Epithelial cell of proximal tubule (primary cell): Measurements from ENCODE around the gene ADCY9. TPM values are rescaled to one million over a fixed set of nuclear protein-coding genes. Genes with fewer than 3 reads are reported as not detected.

Source experiments
- DNase-seq: peaks from one replicate; pipeline ENCODE4 v3.0.0-alpha.2; 2011; ENCODE audit warnings: low read depth
- H3K4me3 ChIP-seq: 2 replicates; pipeline ENCODE4 v1.5.1; 2011; ENCODE audit warnings: low read depth, mild to moderate bottlenecking, low read length
- total RNA-seq: library from RNA; depleted of rRNA; stranded (reverse); fragments of >200 nt; gene quantifications from 2 replicates; pipeline ENCODE4 v1.2.3, GENCODE V29; 2015
- TF ChIP-seq, protein P1 (sequence below): conservative IDR thresholded peaks from 2 replicates; pipeline ENCODE4 v1.5.1; 2012; ENCODE audit warnings: low read depth, mild to moderate bottlenecking, low read length

ADCY9 gene
- total RNA-seq, 1 donor from 2014 or later = 6.8 TPM

DNA sequence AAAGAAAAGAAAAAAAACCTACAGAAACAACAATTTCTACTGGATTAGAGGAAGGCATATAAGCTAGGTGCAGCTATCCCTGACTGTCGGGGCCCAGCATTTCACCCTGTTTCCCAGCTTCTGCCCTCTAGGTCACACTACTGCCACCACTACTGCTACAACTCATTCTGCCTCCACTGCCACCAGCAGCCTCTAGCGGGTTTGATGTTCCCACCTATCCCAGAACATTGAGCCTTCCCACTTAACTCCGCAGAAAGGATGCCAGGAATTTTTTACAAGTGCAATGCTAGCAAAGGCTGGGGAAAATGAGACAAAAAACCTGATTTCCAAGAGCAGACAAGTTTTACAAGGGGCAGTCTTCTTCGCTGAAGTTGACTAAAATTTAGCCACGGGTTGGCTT lies 10.4 kb downstream of the ADCY9 start:
- no peak overlapping the region for H3K4me3 ChIP-seq
- TF ChIP-seq, protein P1, sequence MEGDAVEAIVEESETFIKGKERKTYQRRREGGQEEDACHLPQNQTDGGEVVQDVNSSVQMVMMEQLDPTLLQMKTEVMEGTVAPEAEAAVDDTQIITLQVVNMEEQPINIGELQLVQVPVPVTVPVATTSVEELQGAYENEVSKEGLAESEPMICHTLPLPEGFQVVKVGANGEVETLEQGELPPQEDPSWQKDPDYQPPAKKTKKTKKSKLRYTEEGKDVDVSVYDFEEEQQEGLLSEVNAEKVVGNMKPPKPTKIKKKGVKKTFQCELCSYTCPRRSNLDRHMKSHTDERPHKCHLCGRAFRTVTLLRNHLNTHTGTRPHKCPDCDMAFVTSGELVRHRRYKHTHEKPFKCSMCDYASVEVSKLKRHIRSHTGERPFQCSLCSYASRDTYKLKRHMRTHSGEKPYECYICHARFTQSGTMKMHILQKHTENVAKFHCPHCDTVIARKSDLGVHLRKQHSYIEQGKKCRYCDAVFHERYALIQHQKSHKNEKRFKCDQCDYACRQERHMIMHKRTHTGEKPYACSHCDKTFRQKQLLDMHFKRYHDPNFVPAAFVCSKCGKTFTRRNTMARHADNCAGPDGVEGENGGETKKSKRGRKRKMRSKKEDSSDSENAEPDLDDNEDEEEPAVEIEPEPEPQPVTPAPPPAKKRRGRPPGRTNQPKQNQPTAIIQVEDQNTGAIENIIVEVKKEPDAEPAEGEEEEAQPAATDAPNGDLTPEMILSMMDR = no peak
- DNase-seq = no peak

DNA sequence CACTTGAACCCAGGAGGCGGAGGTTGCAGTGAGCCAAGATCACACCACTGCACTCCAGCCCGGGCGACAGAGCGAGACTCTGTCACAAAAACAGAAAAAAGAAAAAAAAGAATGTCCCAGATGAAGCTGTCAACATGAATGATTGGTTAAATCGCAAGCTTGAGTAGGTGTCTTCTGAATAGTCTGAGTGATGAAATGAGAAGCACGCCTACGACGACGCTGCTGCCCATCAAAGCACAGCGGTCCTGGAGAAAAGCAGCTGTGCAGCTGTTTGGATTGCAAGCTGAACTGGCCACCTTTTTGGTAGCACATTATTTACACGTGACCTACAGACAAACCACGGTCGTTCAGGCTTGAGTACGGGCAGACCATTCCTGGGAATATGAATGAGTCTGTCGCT lies 12.5 kb downstream of the ADCY9 start:
- DNase-seq = no peak
- TF ChIP-seq, protein P1 = no peak
- no peak overlapping the region for H3K4me3 ChIP-seq

DNA sequence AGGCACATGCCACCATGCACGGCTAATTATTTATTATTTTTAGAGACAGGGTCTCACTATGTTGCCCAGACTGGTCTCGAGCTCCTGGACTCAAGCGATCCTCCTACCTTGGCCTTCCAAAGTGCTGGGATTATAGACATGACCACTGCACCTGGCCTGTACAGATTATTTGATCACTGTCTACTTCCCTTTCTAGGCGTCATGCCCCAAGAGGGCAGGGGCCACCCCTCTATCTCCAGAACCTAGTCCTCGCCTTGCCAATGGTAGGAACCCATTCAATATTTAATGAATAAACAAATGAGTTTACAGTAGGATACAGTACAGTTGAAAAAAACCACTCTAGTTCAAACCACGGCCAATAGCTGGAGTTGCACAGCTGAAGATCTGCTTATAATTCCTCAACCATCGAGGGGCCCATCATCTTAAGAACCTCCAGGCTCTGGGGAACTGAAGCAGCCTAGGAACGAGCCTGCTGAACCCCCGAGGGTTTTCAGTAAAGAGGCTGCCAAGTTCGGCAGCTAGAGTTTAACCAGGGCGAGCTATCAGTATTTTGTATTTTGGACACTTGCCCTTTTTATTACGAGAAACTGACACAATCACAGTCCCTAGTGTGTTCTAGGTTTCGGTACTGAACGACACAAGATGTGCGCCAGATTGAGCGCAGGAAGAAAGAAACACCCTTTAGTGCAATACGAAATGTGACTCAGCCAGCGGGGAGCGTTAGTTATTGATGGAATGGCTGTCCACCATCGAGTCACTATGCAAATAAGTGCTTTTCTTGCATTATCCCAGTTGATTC lies 14.6 kb downstream of the ADCY9 start:
- no peak for DNase-seq
- TF ChIP-seq, protein P1 = no peak
- H3K4me3 ChIP-seq = no peak overlapping the region

DNA sequence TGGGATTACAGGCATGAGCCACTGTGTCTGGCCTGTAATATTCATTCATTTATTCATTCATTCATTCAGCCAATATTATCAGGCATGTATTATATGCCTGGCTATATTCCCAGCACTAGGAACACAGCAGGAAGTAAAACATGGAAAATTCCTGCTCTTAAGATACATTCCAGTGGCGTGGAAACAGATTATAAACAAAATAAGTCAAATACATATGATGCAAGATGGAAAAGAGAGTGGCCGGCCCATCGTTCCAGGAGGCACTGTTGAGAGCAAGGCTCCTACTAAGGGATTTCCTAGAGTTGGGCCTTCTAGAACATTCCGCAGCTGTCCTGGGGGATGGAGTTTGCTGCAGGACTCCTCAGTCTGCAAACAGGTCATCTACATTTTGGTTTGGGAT lies 17.7 kb downstream of the ADCY9 start:
- H3K4me3 ChIP-seq = no peak overlapping the region
- DNase-seq = no peak
- TF ChIP-seq, protein P1 = no peak

DNA sequence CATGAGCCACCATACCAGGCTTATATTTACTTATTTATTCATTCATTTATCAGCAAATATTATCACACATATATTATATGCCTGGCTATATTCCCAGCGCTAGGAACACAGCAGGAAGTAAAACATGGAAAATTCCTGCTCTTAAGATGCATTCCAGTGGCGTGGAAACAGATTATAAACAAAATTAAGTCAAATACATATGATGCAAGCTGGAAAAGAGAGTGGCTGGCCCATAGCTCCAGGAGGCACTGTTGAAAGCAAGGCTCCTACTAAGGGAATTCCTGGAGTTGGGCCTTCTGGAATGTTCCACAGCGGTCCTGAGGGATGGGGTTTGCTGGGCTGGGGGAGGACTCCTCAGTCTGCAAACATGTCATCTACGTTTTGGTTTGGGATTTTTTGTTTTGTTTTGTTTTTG lies 18.4 kb downstream of the ADCY9 start:
- H3K4me3 ChIP-seq = no peak overlapping the region
- DNase-seq = no peak
- TF ChIP-seq, protein P1 = no peak

DNA sequence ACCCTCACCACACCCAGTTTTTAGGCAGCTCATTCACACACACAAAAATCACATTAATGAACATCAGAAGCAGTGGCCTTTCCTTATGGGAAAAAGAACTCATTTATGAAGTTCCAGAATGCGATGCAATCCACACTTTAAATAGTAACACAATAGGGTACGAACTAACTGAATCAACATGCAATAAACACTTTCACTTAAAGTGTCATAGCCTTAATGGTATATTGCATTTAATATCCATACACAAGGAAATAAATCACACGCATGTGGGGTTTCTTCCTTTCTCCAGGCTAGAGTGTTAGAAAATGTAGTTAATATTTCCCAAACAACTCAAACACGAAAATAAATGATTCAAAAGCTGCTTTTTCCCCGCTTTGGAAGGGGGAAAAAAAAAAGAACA lies 19.7 kb downstream of the ADCY9 start:
- no peak overlapping the region for H3K4me3 ChIP-seq
- DNase-seq = no peak
- TF ChIP-seq, protein P1 = no peak

DNA sequence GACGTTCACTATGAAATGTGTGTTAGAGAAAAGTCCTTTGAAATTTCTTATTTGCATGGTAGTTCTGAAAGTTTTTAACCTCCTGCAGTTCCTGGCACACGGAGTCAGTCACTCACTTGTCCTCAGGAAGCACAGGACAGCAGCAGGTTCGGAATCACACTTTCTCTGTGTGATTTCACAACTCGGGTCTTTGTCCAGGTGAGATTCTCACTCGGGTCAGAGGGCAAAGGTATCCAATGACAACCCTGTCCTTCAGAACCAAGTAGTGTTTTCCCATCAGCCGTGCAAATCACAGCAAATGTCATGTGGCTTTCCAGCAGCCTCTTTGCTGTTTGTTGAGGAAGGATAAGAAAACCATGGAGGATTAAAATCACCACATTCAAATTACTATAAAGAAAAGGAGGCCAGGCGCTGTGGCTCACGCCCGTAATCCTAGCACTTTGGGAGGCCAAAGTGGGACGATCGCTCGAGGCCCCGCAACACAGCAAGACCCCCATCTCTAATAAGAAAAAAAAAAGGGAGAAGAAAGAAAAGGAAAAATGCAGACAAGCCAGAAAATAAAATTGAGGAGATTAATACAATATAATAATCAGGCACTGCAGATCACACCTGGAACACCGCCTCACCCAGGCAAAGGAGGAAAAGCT lies 22.0 kb downstream of the ADCY9 start:
- TF ChIP-seq, protein P1 = no peak

More for the DNA sequence above, 22.0 kb downstream of the ADCY9 start:
- no peak for DNase-seq
- no peak overlapping the region for H3K4me3 ChIP-seq
